ENCODE data around the gene HMBS.

DNA sequence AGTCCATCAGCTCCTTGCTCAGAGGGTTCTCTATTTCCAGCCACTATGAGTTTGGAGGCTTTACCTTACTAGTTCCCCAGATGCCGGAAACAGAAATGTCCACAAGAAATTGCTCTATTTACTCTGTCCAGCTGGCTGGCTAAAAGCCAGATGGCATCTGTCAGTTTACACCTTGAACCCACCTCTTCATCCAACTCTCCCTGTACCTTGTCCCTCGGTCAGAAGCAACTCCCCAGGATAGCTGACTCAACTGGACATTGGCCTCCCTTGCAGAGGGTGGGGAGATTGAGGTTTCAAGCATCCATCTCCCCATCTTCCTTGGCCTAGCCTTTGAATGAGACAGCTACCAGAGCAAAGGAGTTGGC, 24.2 kb downstream of the HMBS start:
- TF ChIP-seq POLR2AphosphoS5 (IDR thresholded peaks at IDR 0.05; ENCODE audit: low read depth) (no peak), EZH2 (IDR thresholded peaks at IDR 0.05; ENCODE audit: low read depth, unreplicated experiment) (no peak), CREB1 (CRISPR knock-in tag; IDR thresholded peaks at IDR 0.05; ENCODE audit: low read depth) (no peak)
- TF ChIP-seq, protein P1, sequence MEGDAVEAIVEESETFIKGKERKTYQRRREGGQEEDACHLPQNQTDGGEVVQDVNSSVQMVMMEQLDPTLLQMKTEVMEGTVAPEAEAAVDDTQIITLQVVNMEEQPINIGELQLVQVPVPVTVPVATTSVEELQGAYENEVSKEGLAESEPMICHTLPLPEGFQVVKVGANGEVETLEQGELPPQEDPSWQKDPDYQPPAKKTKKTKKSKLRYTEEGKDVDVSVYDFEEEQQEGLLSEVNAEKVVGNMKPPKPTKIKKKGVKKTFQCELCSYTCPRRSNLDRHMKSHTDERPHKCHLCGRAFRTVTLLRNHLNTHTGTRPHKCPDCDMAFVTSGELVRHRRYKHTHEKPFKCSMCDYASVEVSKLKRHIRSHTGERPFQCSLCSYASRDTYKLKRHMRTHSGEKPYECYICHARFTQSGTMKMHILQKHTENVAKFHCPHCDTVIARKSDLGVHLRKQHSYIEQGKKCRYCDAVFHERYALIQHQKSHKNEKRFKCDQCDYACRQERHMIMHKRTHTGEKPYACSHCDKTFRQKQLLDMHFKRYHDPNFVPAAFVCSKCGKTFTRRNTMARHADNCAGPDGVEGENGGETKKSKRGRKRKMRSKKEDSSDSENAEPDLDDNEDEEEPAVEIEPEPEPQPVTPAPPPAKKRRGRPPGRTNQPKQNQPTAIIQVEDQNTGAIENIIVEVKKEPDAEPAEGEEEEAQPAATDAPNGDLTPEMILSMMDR (conservative IDR thresholded peaks at IDR 0.05; ENCODE audit: low read depth in 2 of 2), result no peak

Data from GM23338 (cell line).